Keratinocyte (primary cell): ENCODE measurements around the gene PRR29.

Experiments
- EZH2 ChIP-seq: IDR thresholded peaks from one replicate; pipeline ENCODE4 v1.6.1; 2012; ENCODE audit warnings: inconsistent platforms, mild to moderate bottlenecking, low read length, moderate library complexity
- TF ChIP-seq, protein P1 (sequence below), 3 experiments: IDR thresholded peaks in 1 of 3; conservative IDR thresholded peaks in 1 of 3; optimal IDR thresholded peaks in 1 of 3; 2 replicates in 2 of 3; 3 replicates in 1 of 3; pipeline versions ENCODE3 to v1.5.1; 2011; ENCODE audit warnings: low read length in 3 of 3, mild to moderate bottlenecking in 3 of 3, moderate library complexity in 2 of 3, control low read depth in 1 of 3, inconsistent platforms in 1 of 3; ENCODE audit not compliant: insufficient read depth in 2 of 3; ENCODE audit errors: extremely low read depth in 1 of 3

GRCh38 chr17:64024215-64024654 is 26.1 kb downstream of the PRR29 start:
- TF ChIP-seq EZH2: no peak
- TF ChIP-seq, protein P1, sequence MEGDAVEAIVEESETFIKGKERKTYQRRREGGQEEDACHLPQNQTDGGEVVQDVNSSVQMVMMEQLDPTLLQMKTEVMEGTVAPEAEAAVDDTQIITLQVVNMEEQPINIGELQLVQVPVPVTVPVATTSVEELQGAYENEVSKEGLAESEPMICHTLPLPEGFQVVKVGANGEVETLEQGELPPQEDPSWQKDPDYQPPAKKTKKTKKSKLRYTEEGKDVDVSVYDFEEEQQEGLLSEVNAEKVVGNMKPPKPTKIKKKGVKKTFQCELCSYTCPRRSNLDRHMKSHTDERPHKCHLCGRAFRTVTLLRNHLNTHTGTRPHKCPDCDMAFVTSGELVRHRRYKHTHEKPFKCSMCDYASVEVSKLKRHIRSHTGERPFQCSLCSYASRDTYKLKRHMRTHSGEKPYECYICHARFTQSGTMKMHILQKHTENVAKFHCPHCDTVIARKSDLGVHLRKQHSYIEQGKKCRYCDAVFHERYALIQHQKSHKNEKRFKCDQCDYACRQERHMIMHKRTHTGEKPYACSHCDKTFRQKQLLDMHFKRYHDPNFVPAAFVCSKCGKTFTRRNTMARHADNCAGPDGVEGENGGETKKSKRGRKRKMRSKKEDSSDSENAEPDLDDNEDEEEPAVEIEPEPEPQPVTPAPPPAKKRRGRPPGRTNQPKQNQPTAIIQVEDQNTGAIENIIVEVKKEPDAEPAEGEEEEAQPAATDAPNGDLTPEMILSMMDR (optimal IDR thresholded peaks at IDR 0.05 in 1 of 3, IDR thresholded peaks at IDR 0.05 in 1 of 3, conservative IDR thresholded peaks at IDR 0.05 in 1 of 3; ENCODE audit: extremely low read depth in 1 of 3, insufficient read depth in 2 of 3, low read length in 3 of 3): no peak
